GM12878 (cell line): ENCODE measurements around the gene MED13L.

ENCODE experiments used
- CREB1 ChIP-seq: IDR thresholded peaks from 2 replicates; pipeline ENCODE4 v1.6.1; 2012; ENCODE audit warnings: low read depth, mild to moderate bottlenecking, inconsistent platforms
- EGR1 ChIP-seq, 2 experiments: IDR thresholded peaks; 1 replicate in 1 of 2; 2 replicates in 1 of 2; pipeline ENCODE4 v1.6.1; 2011 to 2012; ENCODE audit warnings: low read depth in 2 of 2, low read length in 2 of 2, borderline replicate concordance in 1 of 2, mild to moderate bottlenecking in 1 of 2, moderate library complexity in 1 of 2
- EP300 ChIP-seq, 2 experiments: fragments of 150-350 bp in 1 of 2; IDR thresholded peaks; 2 replicates each; pipeline ENCODE4 v1.6.1; 2011 to 2012; ENCODE audit warnings: low read depth in 2 of 2, low read length in 2 of 2, borderline replicate concordance in 1 of 2, improper control_type of control experiment in 1 of 2, inconsistent platforms in 1 of 2; ENCODE audit not compliant: control insufficient read depth in 1 of 2
- HDAC2 ChIP-seq: fragments of 200-600 bp; sonication (generic); IDR thresholded peaks from 2 replicates; pipeline ENCODE4 v1.6.1; 2017
- TF ChIP-seq, protein P1 (sequence below), 3 experiments: IDR thresholded peaks in 2 of 3; conservative IDR thresholded peaks in 1 of 3; 2 replicates each; pipeline ENCODE4 v1.5.1; 2011; ENCODE audit warnings: low read depth in 3 of 3, low read length in 3 of 3, mild to moderate bottlenecking in 3 of 3, control low read depth in 2 of 3, moderate library complexity in 2 of 3, inconsistent platforms in 1 of 3, mixed read lengths in 1 of 3; ENCODE audit not compliant: control insufficient read depth in 2 of 3, insufficient read depth in 1 of 3; ENCODE audit errors: extremely low read depth in 1 of 3

DNA sequence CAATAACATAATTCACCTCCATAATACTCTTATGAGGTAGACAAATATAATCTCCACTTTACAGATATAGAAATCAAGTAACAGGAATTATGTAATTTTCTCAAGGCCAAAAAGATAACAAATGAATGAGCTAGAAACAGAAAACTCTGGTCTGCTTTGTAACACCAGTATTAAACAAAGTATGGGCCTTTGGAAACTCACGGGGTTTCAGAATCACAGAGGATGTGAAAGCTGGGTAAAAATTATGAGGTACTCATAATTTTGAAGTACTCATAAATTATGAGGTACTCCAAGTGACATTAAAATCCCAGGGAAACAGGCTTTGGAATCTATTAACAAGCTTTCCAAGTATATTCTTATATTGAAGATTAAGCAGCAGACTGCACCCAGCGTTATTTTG lies 140.2 kb downstream of the MED13L start:
- TF ChIP-seq EGR1 (IDR thresholded peaks at IDR 0.05; ENCODE audit: borderline replicate concordance in 1 of 2, low read depth in 2 of 2, low read length in 2 of 2) = no peak
- TF ChIP-seq, protein P1, sequence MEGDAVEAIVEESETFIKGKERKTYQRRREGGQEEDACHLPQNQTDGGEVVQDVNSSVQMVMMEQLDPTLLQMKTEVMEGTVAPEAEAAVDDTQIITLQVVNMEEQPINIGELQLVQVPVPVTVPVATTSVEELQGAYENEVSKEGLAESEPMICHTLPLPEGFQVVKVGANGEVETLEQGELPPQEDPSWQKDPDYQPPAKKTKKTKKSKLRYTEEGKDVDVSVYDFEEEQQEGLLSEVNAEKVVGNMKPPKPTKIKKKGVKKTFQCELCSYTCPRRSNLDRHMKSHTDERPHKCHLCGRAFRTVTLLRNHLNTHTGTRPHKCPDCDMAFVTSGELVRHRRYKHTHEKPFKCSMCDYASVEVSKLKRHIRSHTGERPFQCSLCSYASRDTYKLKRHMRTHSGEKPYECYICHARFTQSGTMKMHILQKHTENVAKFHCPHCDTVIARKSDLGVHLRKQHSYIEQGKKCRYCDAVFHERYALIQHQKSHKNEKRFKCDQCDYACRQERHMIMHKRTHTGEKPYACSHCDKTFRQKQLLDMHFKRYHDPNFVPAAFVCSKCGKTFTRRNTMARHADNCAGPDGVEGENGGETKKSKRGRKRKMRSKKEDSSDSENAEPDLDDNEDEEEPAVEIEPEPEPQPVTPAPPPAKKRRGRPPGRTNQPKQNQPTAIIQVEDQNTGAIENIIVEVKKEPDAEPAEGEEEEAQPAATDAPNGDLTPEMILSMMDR (IDR thresholded peaks at IDR 0.05 in 2 of 3, conservative IDR thresholded peaks at IDR 0.05 in 1 of 3; ENCODE audit: control insufficient read depth in 2 of 3, extremely low read depth in 1 of 3, insufficient read depth in 1 of 3, low read depth in 3 of 3, low read length in 3 of 3) = no peak
- no peak for TF ChIP-seq CREB1
- no peak for TF ChIP-seq HDAC2
- no peak for TF ChIP-seq EP300 (IDR thresholded peaks at IDR 0.05; ENCODE audit: borderline replicate concordance in 1 of 2, control insufficient read depth in 1 of 2, low read depth in 2 of 2, low read length in 2 of 2)
